Measurements from ENCODE around the gene SLC22A23. TPM values are rescaled to one million over a fixed set of nuclear protein-coding genes. Genes with fewer than 3 reads are reported as not detected.

SLC22A23 gene
- total RNA-seq, 1 donor from 2014 or later: 5.7 TPM

DNA sequence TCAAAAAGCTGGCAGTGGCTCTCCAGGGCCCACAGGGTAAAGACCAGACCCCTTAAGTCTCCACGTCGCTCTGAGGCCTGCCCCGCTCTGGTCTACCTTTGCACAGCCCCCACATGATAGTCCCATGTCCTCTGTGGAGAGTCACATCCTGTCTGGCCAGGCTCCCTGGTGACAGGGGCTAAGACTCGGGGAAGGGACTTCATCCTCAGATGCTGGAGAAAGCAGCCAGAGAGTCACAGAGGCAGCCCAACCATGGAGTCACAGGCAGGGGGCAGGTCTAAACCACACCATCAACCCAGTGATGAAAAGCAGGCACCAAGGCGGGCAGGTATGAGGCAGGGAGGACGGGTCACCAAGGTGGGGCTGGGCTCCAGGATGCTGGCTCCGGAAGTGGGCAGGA is 62.2 kb downstream of the SLC22A23 start:
- Mint-ChIP-seq H3K36me3 (ENCODE audit: low read depth, unreplicated experiment) (peaks cover 1% of the 10 kb centered on the region), H3K27ac (ENCODE audit: unreplicated experiment) (no peak overlapping the region), H3K4me1 (ENCODE audit: low read depth, unreplicated experiment) (no peaks in the 10 kb centered on the region), H3K4me3 (ENCODE audit: unreplicated experiment) (no peak overlapping the region), H3K27me3 (ENCODE audit: low read depth, unreplicated experiment) (peaks cover 4% of the 10 kb centered on the region), H3K9me3 (ENCODE audit: unreplicated experiment) (no peaks in the 10 kb centered on the region)
- Histone ChIP-seq H3K4me3 (ENCODE audit: insufficient read depth, low read depth, low read length) (no peak overlapping the region), H4K20me1 (ENCODE audit: insufficient read depth, low read length) (no peaks in the 10 kb centered on the region), H3K9ac (ENCODE audit: low read length) (no peak overlapping the region), H3K79me2 (ENCODE audit: insufficient read depth, low read length) (no peaks in the 10 kb centered on the region), H2AFZ (ENCODE audit: low read depth, low read length) (no peak overlapping the region), H3K36me3 (ENCODE audit: insufficient read depth, low read length) (no peaks in the 10 kb centered on the region), H3K4me2 (ENCODE audit: low read length) (no peak overlapping the region), H3K4me1 (ENCODE audit: insufficient read depth, low read length) (peaks cover 26% of the 10 kb centered on the region), H3K9me3 (ENCODE audit: insufficient read depth, low read depth, low read length) (no peaks in the 10 kb centered on the region), H3K27ac (ENCODE audit: low read depth, low read length) (no peak overlapping the region), H3K27me3 (ENCODE audit: insufficient read depth, low read length) (no peaks in the 10 kb centered on the region)
- DNase-seq (ENCODE audit: low read depth): no peak
- TF ChIP-seq EZH2 (IDR thresholded peaks at IDR 0.05; ENCODE audit: insufficient read depth, low read length): no peak
- TF ChIP-seq, protein P1, sequence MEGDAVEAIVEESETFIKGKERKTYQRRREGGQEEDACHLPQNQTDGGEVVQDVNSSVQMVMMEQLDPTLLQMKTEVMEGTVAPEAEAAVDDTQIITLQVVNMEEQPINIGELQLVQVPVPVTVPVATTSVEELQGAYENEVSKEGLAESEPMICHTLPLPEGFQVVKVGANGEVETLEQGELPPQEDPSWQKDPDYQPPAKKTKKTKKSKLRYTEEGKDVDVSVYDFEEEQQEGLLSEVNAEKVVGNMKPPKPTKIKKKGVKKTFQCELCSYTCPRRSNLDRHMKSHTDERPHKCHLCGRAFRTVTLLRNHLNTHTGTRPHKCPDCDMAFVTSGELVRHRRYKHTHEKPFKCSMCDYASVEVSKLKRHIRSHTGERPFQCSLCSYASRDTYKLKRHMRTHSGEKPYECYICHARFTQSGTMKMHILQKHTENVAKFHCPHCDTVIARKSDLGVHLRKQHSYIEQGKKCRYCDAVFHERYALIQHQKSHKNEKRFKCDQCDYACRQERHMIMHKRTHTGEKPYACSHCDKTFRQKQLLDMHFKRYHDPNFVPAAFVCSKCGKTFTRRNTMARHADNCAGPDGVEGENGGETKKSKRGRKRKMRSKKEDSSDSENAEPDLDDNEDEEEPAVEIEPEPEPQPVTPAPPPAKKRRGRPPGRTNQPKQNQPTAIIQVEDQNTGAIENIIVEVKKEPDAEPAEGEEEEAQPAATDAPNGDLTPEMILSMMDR (IDR thresholded peaks at IDR 0.05; ENCODE audit: insufficient read depth, low read depth, low read length): no peak
- no peak for FAIRE-seq

DNA sequence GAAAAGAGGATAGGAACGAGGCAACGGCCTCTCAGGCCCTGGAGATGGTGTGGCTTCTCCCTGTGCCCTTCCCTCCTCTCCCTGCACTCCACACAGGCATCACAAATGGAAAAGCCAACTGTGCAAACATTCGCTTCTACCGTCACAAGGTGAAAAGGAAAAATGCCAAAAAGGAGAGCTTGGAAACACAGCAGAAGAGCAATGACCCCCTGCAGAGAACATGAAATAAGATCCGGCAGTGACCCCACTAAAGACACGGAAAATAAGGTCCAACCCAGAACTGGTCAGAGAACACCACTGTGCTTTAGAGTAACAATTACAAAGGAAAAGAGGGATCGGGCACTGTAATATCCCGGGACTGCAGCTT is 63.0 kb downstream of the SLC22A23 start:
- no peaks in the 10 kb centered on the region for H3K36me3 ChIP-seq (ENCODE audit: insufficient read depth, low read length)
- H4K20me1 ChIP-seq (ENCODE audit: insufficient read depth, low read length): no peaks in the 10 kb centered on the region
- peaks cover 32% of the 10 kb centered on the region for H3K4me1 ChIP-seq (ENCODE audit: insufficient read depth, low read length)
- Mint-ChIP-seq H3K9me3 (ENCODE audit: unreplicated experiment) (no peaks in the 10 kb centered on the region), H3K4me1 (ENCODE audit: low read depth, unreplicated experiment) (no peaks in the 10 kb centered on the region), H3K36me3 (ENCODE audit: low read depth, unreplicated experiment) (peaks cover 1% of the 10 kb centered on the region), H3K27me3 (ENCODE audit: low read depth, unreplicated experiment) (peaks cover 4% of the 10 kb centered on the region), H3K4me3 (ENCODE audit: unreplicated experiment) (no peak overlapping the region), H3K27ac (ENCODE audit: unreplicated experiment) (no peak overlapping the region)
- H3K27me3 ChIP-seq (ENCODE audit: insufficient read depth, low read length): no peaks in the 10 kb centered on the region
- H3K9me3 ChIP-seq (ENCODE audit: insufficient read depth, low read depth, low read length): no peaks in the 10 kb centered on the region
- FAIRE-seq: no peak
- no peak overlapping the region for H3K4me3 ChIP-seq (ENCODE audit: insufficient read depth, low read depth, low read length)
- no peaks in the 10 kb centered on the region for H3K79me2 ChIP-seq (ENCODE audit: insufficient read depth, low read length)
- H3K4me2 ChIP-seq (ENCODE audit: low read length): no peak overlapping the region
- H2AFZ ChIP-seq (ENCODE audit: low read depth, low read length): no peak overlapping the region
- H3K9ac ChIP-seq (ENCODE audit: low read length): no peak overlapping the region
- no peak for DNase-seq (ENCODE audit: low read depth)
- no peak overlapping the region for H3K27ac ChIP-seq (ENCODE audit: low read depth, low read length)
- TF ChIP-seq EZH2 (IDR thresholded peaks at IDR 0.05; ENCODE audit: insufficient read depth, low read length): no peak
- TF ChIP-seq, protein P1 (IDR thresholded peaks at IDR 0.05; ENCODE audit: insufficient read depth, low read depth, low read length): no peak

DNA sequence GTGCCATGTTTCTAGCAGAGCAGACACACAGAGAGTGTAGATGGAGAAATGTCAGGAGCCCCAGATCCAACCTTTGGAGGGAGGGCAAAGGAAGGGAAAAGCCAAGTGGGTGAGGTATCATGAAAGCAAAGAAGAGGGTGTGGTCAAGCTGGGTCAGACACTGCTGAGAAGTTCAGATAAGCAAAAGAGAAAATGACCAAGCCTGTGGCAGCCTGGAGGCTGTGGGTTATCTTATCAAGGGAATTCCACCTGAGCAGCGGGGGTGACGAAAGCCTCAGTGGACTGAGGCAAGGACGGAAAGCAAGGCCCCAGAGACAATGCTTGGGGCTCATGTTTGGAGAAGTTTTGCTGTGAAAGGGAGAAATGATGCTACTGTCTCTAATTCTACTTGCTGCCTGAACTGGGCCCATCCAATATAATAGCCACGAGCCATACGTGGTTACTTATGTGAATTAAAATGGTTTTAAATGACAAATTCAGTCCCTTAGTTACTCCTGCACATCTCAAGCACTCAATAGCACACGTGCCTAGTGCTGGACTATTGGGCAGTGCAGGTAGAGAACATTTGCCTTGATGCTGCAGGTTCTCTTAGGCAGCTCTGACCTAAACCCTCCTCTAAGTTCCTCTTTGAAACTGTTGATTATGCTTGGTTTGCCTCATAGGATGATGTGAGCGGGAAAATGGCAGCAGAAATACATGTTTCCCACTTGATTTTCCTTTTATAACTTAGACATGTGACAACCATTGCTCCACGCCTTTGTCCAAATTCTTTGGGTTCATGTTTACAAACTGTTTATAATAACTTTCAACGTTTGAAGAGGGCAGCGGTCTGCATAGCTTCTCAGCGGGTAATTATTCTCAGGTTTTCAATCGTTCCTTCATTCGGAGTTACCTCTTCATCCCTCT is 63.7 kb downstream of the SLC22A23 start:
- peaks cover 32% of the 10 kb centered on the region for H3K4me1 ChIP-seq (ENCODE audit: insufficient read depth, low read length)
- H3K36me3 ChIP-seq (ENCODE audit: insufficient read depth, low read length): no peaks in the 10 kb centered on the region
- Mint-ChIP-seq H3K9me3 (ENCODE audit: unreplicated experiment) (no peaks in the 10 kb centered on the region), H3K27ac (ENCODE audit: unreplicated experiment) (no peak overlapping the region), H3K27me3 (ENCODE audit: low read depth, unreplicated experiment) (peaks cover 4% of the 10 kb centered on the region), H3K36me3 (ENCODE audit: low read depth, unreplicated experiment) (peaks cover 1% of the 10 kb centered on the region), H3K4me3 (ENCODE audit: unreplicated experiment) (no peak overlapping the region), H3K4me1 (ENCODE audit: low read depth, unreplicated experiment) (no peaks in the 10 kb centered on the region)
- H3K9me3 ChIP-seq (ENCODE audit: insufficient read depth, low read depth, low read length): no peaks in the 10 kb centered on the region
- H3K27ac ChIP-seq (ENCODE audit: low read depth, low read length): no peak overlapping the region
- H3K4me3 ChIP-seq (ENCODE audit: insufficient read depth, low read depth, low read length): no peak overlapping the region
- H3K4me2 ChIP-seq (ENCODE audit: low read length): no peak overlapping the region
- FAIRE-seq (no peak), DNase-seq (ENCODE audit: low read depth) (no peak)
- no peak overlapping the region for H3K9ac ChIP-seq (ENCODE audit: low read length)
- no peaks in the 10 kb centered on the region for H3K79me2 ChIP-seq (ENCODE audit: insufficient read depth, low read length)
- H3K27me3 ChIP-seq (ENCODE audit: insufficient read depth, low read length): no peaks in the 10 kb centered on the region
- no peak for TF ChIP-seq EZH2 (IDR thresholded peaks at IDR 0.05; ENCODE audit: insufficient read depth, low read length)
- TF ChIP-seq, protein P1 (IDR thresholded peaks at IDR 0.05; ENCODE audit: insufficient read depth, low read depth, low read length): no peak
- H4K20me1 ChIP-seq (ENCODE audit: insufficient read depth, low read length): no peaks in the 10 kb centered on the region
- no peak overlapping the region for H2AFZ ChIP-seq (ENCODE audit: low read depth, low read length)
